MCF 10A (cell line): Measurements from ENCODE around the gene FSTL1. TPM values are rescaled to one million over a fixed set of nuclear protein-coding genes. Genes with fewer than 3 reads are reported as not detected.

Source experiments
- BruUV-seq: library from RNA; stranded (reverse); fragments of 400-500 nt; replicated peaks from 2 replicates; lab custom pipeline; 2021; lab: Mats Ljungman, UMichigan
- CTCF ChIA-PET: fragments of 300-600 bp; sonication (Branson Sonifier 250); formaldehyde crosslinking; extraction: SDS; loops from one replicate; lab custom pipeline; 2021; ENCODE audit warnings: antibody characterized with exemption, inconsistent platforms; lab: Yijun Ruan, JAX
- POLR2A ChIA-PET: fragments of 300-600, 350-650 bp; sonication (Branson Sonifier 250); formaldehyde crosslinking; extraction: SDS; loops from one replicate; lab custom pipeline; 2020; ENCODE audit warnings: antibody characterized with exemption, inconsistent platforms; lab: Yijun Ruan, JAX
- DNase-seq: peaks from one replicate; pipeline ENCODE4 v3.0.0-alpha.2; 2018; ENCODE audit not compliant: unreplicated experiment
- H3K27ac Mint-ChIP-seq: one replicate; pipeline ENCODE4 v1.8.0; 2022; ENCODE audit warnings: mild to moderate bottlenecking, low read depth, mixed read lengths; ENCODE audit not compliant: unreplicated experiment
- H3K27me3 Mint-ChIP-seq: one replicate; pipeline ENCODE4 v1.8.0; 2022; ENCODE audit warnings: mixed read lengths; ENCODE audit not compliant: insufficient read depth, unreplicated experiment
- H3K36me3 Mint-ChIP-seq: one replicate; pipeline ENCODE4 v1.8.0; 2022; ENCODE audit warnings: mild to moderate bottlenecking, moderate library complexity, mixed read lengths; ENCODE audit not compliant: insufficient read depth, unreplicated experiment
- H3K4me1 Mint-ChIP-seq: one replicate; pipeline ENCODE4 v1.8.0; 2022; ENCODE audit warnings: mixed read lengths; ENCODE audit not compliant: insufficient read depth, unreplicated experiment
- H3K4me3 Mint-ChIP-seq: one replicate; pipeline ENCODE4 v1.8.0; 2022; ENCODE audit warnings: mild to moderate bottlenecking, moderate library complexity, mixed read lengths; ENCODE audit not compliant: unreplicated experiment
- H3K9me3 Mint-ChIP-seq: one replicate; pipeline ENCODE4 v1.8.0; 2022; ENCODE audit warnings: mixed read lengths; ENCODE audit not compliant: unreplicated experiment
- intact Hi-C: fragments of 100-400 bp; cut with micrococcal nuclease; formaldehyde crosslinking; loops from 2 replicates; pipeline ENCODE4 v1.14.1; 2022
- total RNA-seq: library from RNA; stranded (reverse); gene quantifications from 2 replicates; pipeline ENCODE4 v1.2.3, GENCODE V29; 2022
- TF ChIP-seq, protein P1 (sequence below): fragments of 200-600 bp; IDR thresholded peaks from one replicate; pipeline ENCODE4 v1.8.0; 2022; ENCODE audit warnings: antibody characterized with exemption, mild to moderate bottlenecking; ENCODE audit not compliant: unreplicated experiment

Gene FSTL1
- total RNA-seq, 1 experiment from 2014 or later = 56.4 TPM

DNA sequence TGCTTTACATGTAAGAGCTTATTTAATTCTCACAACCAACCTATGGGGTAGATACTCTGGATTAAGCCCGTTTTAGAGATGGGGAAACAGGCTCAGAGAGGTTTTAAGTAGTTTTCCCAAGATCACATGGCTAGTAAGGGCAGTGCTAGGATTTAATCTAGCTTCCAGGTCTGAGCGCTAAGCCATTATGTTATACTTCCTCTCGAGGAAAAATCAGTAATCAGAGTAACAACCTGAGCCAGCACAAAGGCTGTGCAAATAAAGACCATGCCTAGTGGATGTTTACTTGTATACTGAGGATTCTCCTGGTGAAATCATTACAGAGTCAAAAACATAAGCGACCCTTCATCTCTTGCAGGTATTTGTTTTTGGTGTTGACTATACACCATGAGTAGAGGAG is 9.0 kb downstream of the FSTL1 start:
- CTCF ChIA-PET = interaction anchor here (0.6 to 1.2 kb wide), 4 partner anchors 9 to 210 kb away, joined by 3 read pairs; no protein-coding TSS in a partner anchor
- Mint-ChIP-seq H3K27ac (no peak overlapping the region), H3K36me3 (peaks cover 7% of the 10 kb centered on the region), H3K4me1 (no peaks in the 10 kb centered on the region), H3K4me3 (no peak overlapping the region), H3K9me3 (no peaks in the 10 kb centered on the region), H3K27me3 (no peaks in the 10 kb centered on the region)
- no peak for DNase-seq
- POLR2A ChIA-PET = no interaction called here
- intact Hi-C loops = no loop called here
- no TSS peak for BruUV-seq
- TF ChIP-seq, protein P1, sequence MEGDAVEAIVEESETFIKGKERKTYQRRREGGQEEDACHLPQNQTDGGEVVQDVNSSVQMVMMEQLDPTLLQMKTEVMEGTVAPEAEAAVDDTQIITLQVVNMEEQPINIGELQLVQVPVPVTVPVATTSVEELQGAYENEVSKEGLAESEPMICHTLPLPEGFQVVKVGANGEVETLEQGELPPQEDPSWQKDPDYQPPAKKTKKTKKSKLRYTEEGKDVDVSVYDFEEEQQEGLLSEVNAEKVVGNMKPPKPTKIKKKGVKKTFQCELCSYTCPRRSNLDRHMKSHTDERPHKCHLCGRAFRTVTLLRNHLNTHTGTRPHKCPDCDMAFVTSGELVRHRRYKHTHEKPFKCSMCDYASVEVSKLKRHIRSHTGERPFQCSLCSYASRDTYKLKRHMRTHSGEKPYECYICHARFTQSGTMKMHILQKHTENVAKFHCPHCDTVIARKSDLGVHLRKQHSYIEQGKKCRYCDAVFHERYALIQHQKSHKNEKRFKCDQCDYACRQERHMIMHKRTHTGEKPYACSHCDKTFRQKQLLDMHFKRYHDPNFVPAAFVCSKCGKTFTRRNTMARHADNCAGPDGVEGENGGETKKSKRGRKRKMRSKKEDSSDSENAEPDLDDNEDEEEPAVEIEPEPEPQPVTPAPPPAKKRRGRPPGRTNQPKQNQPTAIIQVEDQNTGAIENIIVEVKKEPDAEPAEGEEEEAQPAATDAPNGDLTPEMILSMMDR = no peak

GRCh38 chr3:120440762-120441161 is 10.0 kb downstream of the FSTL1 start:
- no peak for DNase-seq
- H3K36me3 Mint-ChIP-seq = peaks cover 7% of the 10 kb centered on the region
- intact Hi-C loops = no loop called here
- TF ChIP-seq, protein P1 = no peak
- ChIA-PET CTCF (interaction anchor here (0.6 to 2.6 kb wide), 3 partner anchors 8 to 939 kb away, joined by 3 to 11 read pairs (median 6); no protein-coding TSS in a partner anchor), POLR2A (no interaction called here)
- no peak overlapping the region for H3K27ac Mint-ChIP-seq
- peaks cover 6% of the 10 kb centered on the region for H3K4me1 Mint-ChIP-seq
- no peaks in the 10 kb centered on the region for H3K9me3 Mint-ChIP-seq
- H3K27me3 Mint-ChIP-seq = no peaks in the 10 kb centered on the region
- BruUV-seq = no TSS peak
- no peak overlapping the region for H3K4me3 Mint-ChIP-seq

DNA sequence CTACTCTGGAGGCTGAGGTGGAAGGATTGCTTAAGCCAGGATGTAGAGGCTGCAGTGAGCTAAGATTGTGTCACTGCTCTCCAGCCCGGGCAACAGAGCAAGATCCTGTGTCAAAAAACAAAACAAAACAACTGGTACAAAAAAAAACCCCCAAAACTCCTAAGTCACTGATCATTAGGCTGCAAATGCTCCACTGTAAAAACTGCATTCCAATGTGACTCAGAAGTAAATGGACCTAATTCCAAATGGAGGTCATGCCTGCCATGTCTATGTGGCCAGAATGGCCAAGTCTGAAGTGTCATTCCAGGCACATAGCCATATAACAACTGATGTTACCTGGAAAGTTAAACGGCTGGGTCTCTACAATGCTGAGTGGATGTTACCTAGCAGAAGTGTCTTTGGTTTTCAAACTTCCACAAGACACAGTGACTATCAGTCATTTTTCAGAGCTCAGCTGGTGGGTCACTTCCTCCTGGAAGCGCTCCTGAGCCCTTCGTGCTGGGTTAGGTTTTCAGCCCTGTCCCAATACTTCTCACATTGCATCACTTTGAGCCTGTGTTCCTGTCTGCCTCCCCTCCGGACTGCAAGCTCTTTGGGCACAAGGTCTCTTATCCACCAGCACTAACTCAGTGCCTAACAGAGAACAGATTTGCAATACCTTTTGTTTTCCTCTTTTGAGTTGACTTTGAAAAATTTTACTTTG is 10.6 kb downstream of the FSTL1 start:
- POLR2A ChIA-PET = no interaction called here
- H3K4me1 Mint-ChIP-seq = peaks cover 12% of the 10 kb centered on the region
- intact Hi-C loops = no loop called here
- H3K27me3 Mint-ChIP-seq = no peaks in the 10 kb centered on the region
- CTCF ChIA-PET = interaction anchor here (0.6 to 2.6 kb wide), 3 partner anchors 22 to 940 kb away, joined by 4 to 11 read pairs (median 6); no protein-coding TSS in a partner anchor
- no peak for DNase-seq
- no TSS peak for BruUV-seq
- TF ChIP-seq, protein P1 = no peak
- H3K36me3 Mint-ChIP-seq = peaks cover 7% of the 10 kb centered on the region
- H3K9me3 Mint-ChIP-seq = no peaks in the 10 kb centered on the region
- H3K27ac Mint-ChIP-seq = no peak overlapping the region
- no peak overlapping the region for H3K4me3 Mint-ChIP-seq

DNA sequence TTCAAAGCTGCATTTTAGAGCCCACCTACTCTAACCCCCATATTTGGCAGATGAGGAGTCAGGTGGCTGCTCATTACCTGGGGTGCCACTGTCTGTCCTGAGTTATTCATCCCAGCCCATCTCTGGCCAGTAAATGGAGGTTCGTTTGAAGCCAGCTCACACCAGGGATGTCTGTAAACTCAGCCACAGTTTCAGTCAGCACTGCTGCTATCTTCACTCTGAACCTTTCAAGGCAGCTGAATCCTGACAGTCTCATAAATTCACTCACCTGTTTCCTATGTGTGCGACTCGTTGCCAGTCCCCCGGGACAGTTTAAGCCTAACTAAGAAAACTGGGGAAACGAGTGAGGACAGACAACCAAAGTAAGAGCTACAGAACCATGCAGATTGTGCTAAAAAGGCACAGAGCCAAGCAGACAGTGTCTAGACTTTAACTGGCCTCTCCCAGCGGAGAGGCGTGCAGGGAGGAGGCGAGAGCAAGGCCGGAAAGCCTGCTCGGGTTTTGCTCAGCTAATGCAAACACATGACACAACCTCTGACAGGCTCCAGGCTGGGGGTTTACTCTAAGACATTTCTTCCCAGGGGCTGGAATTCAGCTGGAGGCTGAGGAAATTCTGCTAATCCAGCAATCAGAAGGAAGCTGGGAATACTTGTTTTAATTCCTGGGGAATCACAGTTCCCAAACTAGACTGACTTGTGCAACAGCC is 12.0 kb downstream of the FSTL1 start:
- Mint-ChIP-seq H3K9me3 (no peaks in the 10 kb centered on the region), H3K36me3 (peaks cover 7% of the 10 kb centered on the region), H3K27ac (no peak overlapping the region), H3K4me1 (peaks cover 16% of the 10 kb centered on the region), H3K4me3 (no peak overlapping the region), H3K27me3 (no peaks in the 10 kb centered on the region)
- BruUV-seq = no TSS peak
- intact Hi-C loops = no loop called here
- ChIA-PET CTCF (interaction anchor here (0.8 to 2.6 kb wide), 3 partner anchors 21 to 120 kb away, joined by 3 to 11 read pairs (median 4); no protein-coding TSS in a partner anchor), POLR2A (no interaction called here)
- TF ChIP-seq, protein P1 = no peak
- DNase-seq = no peak
